HS-5 (cell line): ENCODE measurements around the gene RPTOR.
"Not testable (repeated sequence)": the region's sequence is repeated elsewhere in the genome, so short reads cannot be mapped to it uniquely, and the experiment has no call there.

Experiments
- DNase-seq: peaks from one replicate; pipeline ENCODE4 v3.0.0-alpha.2; 2012; ENCODE audit warnings: low read depth

Gene RPTOR, protein sequence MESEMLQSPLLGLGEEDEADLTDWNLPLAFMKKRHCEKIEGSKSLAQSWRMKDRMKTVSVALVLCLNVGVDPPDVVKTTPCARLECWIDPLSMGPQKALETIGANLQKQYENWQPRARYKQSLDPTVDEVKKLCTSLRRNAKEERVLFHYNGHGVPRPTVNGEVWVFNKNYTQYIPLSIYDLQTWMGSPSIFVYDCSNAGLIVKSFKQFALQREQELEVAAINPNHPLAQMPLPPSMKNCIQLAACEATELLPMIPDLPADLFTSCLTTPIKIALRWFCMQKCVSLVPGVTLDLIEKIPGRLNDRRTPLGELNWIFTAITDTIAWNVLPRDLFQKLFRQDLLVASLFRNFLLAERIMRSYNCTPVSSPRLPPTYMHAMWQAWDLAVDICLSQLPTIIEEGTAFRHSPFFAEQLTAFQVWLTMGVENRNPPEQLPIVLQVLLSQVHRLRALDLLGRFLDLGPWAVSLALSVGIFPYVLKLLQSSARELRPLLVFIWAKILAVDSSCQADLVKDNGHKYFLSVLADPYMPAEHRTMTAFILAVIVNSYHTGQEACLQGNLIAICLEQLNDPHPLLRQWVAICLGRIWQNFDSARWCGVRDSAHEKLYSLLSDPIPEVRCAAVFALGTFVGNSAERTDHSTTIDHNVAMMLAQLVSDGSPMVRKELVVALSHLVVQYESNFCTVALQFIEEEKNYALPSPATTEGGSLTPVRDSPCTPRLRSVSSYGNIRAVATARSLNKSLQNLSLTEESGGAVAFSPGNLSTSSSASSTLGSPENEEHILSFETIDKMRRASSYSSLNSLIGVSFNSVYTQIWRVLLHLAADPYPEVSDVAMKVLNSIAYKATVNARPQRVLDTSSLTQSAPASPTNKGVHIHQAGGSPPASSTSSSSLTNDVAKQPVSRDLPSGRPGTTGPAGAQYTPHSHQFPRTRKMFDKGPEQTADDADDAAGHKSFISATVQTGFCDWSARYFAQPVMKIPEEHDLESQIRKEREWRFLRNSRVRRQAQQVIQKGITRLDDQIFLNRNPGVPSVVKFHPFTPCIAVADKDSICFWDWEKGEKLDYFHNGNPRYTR (N-terminal part only)

DNA sequence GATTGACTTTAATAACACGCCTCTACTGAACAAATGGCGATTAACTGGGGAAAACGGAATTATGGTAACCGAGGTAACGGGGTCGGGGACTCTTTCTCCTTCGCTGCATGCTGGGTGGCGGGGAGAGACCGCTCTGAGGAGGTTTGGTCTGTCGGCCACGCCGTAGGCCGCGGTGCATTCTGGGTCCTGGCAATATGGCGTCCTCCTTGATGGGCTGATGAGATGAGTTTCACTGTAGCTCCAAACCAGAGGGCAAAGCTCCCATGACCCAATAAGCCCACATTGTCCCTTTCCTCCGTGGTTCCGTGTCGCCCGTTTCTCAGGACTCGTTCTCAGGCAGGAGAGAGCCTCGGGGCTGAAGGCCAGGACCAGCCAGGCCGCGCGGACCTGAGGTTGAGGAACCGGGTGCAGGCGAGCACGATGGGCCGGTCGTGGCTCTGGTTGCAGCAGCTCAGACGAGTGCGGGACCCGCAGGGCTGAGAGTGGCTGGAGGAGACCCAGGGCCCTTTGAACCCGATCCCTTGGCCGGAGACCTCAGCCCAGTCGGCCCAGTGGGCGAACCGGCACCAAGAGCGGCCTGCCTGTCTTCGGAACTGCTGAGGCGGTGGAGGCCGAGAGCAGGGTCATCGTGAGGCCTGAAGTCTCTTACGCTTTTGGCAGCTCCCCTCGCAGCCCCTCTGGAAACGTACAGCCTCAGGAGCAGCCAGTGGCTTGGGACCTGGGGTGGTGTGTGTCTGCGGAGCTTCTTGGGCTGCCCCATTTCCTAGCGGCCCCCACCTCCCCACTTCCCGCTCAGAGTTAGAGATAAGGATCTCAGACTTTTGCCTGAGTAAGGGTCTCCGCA, at the start of gene RPTOR:
Gene RPTOR (plus strand): TSS at position 184 of the 844 bp plus-strand sequence. CDS start 792 bp downstream, outside the sequence.
- DNase-seq, result peak; percentile 73

DNA sequence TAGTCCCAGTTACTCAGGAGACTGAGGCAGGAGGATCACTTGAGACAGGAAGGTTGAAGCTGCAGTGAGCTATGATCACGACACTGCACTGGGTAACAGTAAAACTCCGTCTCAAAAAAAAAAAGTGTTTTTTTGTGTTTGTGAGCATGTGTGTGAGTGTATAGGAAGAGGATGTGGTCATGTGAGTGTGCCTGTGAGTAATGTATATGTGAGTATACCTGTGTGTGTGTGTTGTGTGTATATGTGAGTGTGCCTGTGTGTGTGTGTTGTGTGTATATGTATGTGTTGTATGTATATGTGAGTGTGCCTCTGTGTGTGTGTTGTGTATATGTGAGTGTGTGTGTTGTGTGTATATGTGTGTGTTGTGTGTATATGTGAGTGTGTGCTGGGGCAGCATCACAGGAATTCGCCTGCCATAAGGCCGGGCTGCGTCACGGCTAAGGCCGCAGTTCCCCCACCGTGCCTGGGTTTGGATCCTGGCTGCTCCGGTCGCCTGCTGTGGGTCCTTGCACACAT, 46.9 kb upstream of the RPTOR start:
- DNase-seq, result no peak

DNA sequence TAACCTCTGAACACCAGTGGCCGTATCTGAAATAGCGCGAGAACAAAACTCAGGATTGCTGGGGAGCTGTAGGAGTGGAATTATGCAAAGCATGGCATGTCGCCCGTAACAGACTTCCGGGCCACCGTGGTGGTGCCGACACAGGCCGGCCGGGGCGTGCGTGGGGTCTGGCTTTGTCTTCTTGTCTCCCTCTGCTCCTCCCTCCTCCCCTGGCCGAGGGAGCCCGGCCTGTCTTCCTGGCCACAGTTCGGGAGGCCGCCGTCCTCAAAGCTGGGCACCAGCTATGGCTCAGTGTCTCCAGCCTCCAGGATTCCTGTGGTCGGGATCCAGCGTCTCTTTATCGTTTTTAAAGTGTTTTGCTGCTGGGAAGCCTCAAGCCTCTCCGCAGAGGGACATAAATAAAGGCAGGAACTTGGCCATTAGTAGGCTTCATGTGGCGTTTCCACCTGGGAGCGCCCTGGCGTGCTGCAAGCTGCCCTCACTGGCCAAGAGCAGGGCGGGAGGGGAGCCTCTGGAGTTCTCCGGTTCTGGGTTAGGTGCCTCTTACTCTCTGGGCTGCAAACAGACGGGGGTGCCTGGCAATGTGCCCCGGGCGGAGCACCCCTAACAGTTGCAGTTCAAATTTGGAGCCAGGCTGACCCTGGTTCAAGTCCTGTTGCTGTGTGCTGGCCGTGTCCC, 46.3 kb upstream of the RPTOR start:
- DNase-seq, result no peak

DNA sequence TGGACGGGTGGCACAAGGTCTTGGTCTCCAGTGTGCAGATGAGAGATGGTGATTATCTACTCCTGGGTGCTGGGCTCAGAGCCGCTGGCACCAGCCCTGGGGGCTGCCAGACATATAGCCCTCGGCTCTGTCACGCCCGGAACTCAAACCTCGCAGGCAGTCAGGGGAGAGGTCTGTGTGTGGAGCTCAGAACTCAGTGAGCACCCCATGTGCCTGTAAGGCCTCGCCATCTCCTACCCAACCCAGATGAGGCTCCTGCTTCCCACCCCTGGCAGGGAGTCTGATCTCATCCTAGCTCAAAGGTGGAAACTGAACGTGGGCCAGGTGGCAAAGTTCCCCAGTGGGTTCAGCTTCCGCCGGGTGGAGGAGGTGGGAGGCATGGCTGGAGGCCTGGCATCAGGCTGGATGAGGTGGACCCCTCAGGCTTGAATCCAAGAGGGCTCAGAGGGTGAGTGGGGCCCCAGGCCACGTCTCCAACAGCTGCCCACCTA, 45.7 kb upstream of the RPTOR start:
- no peak for DNase-seq

DNA sequence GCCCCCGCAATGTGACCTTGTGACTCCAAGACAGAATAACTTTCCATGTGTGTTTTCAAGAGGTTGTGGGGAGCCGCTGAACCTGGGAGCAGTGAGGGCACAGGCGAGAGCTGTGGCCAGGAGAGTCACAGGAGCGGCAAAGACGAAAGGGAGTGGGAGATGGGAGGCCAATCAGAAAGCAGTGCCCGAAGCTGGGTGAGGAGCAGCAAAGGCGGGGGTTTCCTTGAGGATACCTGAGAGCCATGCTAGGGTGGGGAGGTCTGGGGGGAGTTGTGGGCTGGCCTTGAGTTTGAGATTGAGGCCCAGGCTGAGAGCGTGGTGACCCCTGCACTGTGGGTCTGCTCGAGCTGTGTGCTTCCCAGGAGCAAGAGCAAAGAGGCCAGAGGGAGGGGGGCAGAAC, 45.1 kb upstream of the RPTOR start:
- no peak for DNase-seq

DNA sequence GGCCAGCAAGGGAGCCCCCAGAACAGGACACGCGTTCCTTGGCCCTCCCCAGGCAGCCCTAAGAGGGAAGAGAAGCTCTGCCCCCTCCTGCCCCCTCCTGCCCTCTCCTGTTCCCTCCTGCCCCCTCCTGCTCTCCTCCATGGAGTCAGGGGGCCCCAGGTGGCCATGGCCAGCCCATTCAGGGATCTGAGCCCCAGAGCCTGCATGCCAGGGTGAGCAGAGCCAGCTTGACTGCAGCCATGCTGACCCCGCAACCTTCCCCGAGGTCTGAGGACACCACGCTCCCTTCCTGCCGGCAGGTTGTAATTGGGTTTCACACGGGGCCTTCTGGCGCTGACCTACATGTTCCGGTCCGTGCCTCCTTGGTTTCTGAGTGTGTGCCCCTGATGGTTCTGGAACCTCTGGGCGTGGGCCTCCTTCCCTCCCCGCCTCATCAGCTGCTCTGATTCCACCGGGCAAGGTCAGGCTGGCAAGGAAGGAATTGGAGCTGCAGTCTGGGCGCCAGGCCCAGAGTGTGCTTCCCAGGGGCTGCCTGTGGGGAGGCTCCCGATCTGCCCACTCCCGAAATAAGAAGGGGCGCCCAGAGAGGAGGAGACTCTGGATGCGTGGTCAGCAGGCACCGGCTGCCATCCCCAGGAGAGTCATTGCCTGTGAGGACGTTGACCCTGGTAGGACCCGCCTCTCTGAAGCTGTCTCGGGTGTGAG, 44.5 kb upstream of the RPTOR start:
- DNase-seq, result no peak

DNA sequence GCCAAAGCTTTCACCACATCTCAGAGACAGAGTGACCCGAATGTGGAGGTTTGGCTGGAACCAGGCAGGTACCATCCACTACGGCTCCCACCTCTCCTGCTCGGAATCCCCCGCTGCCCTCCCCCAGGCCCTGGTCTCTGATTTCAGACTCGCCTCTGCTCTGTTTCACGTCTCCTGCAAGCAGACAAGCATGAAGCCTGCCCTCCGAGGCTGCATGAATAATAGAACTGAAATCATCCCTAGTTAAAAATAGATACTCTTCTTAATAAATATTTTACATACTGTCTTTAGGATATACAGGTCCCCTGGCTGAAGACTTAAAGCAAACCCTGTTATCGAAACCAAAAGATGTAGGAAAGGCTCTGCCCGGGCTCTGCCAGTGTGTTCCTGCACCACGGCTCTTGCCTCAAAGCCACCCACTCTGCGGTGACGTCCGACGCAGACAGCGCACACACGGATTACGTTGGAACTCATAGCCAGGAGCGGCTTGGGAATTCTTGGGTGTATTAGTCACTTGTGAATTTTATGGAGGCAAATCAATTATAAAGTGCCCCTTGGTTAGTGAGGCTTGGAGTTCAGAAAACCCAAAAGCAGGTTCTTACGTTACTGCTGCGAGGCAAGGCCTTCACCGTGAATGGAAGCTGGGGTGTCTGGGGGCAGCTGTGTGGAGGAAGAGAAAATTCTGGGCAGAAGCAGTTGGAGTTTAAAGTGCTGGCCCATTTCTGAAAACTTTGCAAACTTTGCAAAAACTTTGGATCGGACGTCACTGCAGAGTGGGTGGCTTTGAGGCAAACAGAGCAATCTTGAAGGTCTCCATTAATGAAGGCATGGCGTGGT, 42.7 kb upstream of the RPTOR start:
- no peak for DNase-seq

DNA sequence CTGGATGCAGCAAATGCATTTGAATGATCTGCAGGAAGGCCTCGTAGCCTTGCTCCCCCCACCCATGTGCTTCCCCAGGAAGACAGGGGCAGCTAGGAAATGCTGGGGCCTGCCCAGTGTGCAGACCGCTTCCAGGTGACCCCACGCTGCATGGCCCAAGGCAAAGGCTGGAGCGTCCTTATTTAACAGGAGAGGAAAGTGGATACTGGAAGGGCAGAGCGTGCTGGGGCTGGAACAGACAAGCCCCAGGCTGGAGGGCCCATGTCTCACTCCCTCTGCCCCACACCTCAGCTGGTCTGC, 42.1 kb upstream of the RPTOR start:
- DNase-seq, result no peak

DNA sequence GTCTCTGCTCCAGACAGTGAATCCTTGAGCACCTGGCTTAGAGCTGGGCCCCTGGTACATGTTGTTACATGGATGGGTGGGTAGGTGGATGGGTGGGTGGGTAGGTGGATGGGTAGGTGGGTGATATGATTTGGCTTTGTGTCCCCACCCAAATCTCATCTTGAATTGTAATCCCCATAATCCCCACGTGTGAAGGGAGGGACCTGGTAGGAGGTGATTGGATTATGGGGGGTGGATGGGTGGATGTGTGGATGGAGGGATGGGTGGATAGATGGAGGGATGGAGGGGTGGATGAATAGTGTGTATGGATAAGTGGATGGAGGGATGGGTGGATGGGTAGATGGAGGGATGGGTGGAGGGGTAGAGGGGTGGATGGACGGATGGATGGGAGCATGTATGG, 41.6 kb upstream of the RPTOR start:
- no peak for DNase-seq

DNA sequence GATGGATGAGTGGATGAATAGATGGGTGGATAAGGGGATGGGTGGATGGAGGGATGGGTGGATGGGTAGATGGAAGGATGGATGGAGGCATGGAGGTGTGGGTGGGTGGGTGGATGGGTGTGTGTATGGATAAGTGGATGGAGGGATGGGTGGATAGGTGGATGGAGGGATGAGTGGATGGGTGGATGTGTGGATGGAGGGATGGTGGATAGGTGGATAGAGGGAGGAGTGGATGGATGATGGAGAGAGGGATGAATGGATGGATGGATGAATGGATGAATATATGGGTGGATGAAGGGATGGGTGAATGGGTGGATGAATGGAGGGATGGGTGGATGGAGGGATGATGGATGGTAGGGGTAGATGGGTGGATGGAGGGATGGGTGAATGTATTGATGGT, 40.7 kb upstream of the RPTOR start:
- no peak for DNase-seq

DNA sequence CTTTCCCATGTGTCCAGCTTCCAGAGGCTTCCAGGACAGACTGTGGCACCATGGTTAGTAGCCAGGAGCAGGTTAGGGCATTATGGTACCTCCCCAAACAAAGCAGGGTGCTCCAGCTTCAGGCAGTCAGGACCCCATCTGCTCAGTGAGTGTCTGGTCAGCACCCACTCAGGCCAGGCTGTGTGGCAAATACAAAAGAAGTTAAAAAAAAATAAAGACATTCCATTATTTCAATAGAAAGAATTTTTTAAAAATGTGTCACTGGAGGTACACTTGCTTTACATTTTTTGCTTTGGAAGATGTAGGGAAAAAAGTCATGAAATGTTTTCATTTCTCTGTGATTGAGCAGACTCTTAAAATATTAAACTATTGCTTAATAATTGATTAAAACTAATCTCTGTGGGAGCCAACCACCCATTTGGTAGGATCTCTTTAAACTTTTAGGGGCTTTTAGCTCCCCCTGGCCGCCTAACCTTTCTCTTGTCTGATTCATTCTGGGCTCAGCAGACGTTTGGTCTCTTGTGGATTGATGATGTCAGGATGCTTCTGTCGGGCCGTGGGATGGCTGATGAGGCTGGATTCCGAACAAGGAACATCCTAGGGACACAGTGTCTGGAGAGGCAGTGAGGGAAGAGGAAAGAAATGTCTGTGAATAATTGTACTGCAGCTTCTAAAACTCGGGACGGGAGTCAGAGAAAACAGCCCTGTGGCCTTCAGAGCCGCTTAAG, 39.8 kb upstream of the RPTOR start:
- peak; percentile 33 for DNase-seq

DNA sequence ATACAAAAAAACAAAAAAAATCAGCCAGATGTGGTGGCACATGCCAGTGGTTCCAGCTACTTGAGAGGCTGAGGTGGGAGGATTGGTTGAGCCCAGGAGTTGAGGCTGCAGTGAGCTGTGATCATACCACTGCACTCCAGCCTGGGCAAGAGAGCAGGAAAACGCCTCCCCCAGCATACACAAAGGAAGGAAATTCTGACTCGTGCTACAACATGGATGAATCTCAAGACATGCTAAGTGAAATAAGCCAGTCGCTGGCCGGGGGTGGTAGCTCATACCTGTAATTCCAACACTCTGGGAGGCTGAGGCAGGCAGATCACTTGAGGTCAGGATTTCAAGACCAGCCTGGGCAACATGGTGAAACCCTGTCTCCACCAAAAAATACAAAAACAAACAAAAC, 37.5 kb upstream of the RPTOR start:
- not testable (repeated sequence) for DNase-seq

DNA sequence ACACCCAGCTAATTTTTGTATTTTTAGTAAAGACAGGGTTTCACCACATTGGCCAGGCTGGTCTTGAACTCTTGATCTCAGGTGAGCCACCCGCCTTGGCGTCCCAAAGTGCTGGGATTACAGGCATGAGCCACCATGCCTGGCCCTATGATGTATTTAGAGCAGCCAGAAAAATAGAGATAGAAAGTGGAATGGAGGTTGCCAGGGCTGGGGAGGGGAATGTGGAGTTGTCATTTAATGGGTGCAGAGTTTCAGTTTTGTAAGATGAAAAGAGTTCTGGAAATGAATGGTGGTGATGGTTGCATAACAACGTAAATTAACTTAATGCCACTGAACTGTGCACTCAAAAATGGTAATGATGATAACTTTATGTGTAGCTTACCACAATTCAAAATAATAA, 36.7 kb upstream of the RPTOR start:
- no peak for DNase-seq

DNA sequence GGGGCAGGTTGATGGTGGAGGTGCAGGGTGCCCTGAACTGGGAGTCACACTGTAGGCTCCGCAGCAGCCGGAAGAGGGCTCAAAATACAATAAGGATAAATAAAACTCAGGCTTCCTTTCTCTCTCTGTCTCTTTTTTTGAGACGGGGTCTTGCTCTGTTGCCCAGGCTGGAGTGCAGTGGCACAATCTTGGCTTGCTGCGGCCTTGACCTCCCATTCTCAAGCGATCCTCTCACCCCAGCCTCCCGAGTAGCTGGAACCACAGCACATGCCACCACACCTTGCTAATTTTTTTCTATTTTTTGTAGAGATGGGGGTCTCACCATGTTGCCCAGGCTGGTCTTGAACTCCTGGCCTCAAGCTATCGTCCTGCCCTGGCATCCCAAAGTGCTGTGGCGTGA, 35.3 kb upstream of the RPTOR start:
- DNase-seq, result no peak

DNA sequence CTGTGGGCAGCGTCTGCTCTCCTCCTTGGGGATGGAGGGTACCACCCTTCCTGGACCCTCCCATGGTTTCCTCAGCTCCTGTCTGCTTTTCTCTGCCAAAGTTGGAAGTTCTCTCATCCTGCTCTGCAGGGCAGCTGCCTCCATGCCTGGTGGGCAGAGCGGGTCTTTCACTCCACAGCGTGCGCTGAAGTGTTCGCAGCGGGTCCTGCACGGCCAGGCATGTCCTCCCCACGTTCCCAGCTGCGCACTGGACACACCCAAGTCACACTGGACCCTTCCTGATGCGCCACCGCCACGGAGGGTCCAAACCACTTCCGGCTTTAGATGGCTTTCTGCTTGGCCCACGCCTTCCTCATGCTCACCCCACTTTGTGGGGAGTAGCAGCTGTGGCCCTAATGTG, 34.5 kb upstream of the RPTOR start:
- no peak for DNase-seq

DNA sequence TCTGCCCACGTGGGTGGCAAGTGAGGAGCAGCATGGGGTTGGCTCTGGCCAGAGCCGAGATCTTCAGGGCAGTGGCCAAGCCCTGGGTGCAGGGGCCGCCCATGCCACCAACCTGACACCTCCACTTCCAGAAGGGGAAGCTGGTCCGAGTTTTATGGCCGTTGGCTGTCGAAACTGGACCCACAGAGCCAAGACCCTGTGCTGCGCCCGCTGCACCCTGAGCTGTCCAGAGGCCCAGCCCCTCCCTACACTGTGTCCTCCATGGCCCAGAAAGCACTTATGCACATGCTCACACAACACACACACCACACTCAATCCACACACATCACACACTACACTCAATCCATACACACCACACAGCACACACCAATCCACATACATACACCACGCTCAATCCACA, 33.9 kb upstream of the RPTOR start:
- no peak for DNase-seq

DNA sequence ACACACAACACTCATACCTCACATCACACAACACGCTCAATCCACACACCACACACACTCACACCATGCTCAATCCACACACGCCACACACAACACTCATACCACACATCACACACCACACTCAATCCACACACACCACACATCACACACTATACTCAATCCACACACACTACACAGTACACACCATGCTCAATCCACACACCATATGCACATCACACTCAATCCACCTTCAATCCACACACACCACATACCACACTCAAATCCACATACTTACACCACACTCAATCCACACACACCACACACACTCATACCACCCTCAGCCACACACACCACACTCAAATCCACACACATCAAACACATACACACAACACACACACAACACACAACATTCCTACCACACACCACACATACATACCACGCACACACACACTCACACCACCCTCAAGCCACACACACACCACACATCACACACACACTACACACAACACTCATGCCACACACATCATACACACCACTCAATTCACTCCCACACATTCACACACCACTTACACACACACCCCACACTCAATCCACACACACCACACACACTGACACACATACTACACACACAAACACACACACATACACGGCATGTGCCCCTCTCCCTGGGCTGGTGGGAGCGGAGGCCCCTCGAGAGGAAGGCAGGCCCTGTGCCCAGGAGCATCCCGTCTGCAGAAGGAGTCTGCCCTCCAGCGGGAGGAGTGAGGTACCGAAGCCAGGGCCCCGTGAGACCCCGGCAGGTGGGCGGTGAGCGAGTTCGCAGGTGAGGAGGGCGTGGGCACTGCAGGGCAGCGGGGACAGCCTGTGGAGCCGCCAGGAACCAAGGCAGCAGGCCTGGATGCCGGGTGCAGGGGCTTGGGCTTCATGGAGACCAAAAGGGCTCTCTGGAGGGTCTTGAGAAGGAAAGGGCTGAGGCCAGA, 33.1 kb upstream of the RPTOR start:
- DNase-seq, result no peak

DNA sequence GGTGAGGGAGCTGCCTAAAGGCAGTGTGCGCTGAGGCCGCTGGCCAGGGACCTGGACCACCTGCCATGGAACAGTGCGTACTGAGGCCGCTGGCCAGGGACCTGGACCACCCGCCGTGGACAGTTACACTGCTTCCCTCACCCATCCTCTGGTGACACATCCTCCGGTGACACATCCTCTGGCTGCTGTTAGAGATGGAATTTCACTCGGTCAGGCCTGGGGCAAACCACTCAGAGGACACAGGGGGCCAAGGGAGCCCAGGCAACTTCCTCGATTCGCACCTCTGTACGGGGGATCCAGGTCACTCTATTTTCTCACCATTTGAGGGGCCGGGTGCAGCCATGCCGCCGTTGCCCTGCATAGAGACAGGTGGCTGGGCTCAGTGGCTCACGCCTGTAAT, 32.4 kb upstream of the RPTOR start:
- DNase-seq, result peak; percentile 25
